Left lung (tissue), 14 donors: ENCODE data around the gene NCR3LG1. TPM values are rescaled to one million over a fixed set of nuclear protein-coding genes. Genes with fewer than 3 reads are reported as not detected.

Experiments used
- ATAC-seq: fragments of 200-7000 bp; cut with Tn5 transposase; one replicate; pipeline ENCODE4 v1.9.1; 2020; ENCODE audit warnings: moderate library complexity
- DNase-seq, 4 donors: peaks; one replicate each; pipeline ENCODE4 v3.0.0-alpha.2; 2013 to 2020
- H3K27ac ChIP-seq, 2 donors: fragments of 200-600 bp; sonication (generic) in 1 of 2; one replicate each; pipeline versions ENCODE4 v1.5.0 to v1.8.0; 2020 to 2021
- H3K27me3 ChIP-seq, 2 donors: fragments of 200-600 bp; sonication (generic) in 1 of 2; one replicate each; pipeline versions ENCODE4 v1.5.0 to v1.8.0; 2020 to 2021
- H3K36me3 ChIP-seq, 2 donors: fragments of 200-600 bp; sonication (generic) in 1 of 2; one replicate each; pipeline versions ENCODE4 v1.5.0 to v1.8.0; 2020 to 2021
- H3K4me1 ChIP-seq, 2 donors: fragments of 200-600 bp; one replicate each; pipeline ENCODE4 v1.8.0; 2021
- H3K4me3 ChIP-seq, 2 donors: fragments of 200-600 bp; sonication (generic) in 1 of 2; one replicate each; pipeline versions ENCODE4 v1.5.0 to v1.8.0; 2020 to 2021; ENCODE audit warnings: mild to moderate bottlenecking in 1 of 2
- H3K9me3 ChIP-seq, 2 donors: fragments of 200-600 bp; sonication (generic) in 1 of 2; one replicate each; pipeline versions ENCODE4 v1.5.0 to v1.8.0; 2020 to 2021
- CTCF ChIP-seq, 2 donors: fragments of 200-600 bp; sonication (generic) in 1 of 2; IDR thresholded peaks; one replicate each; pipeline versions ENCODE4 v1.5.0 to v1.8.0; 2021; ENCODE audit warnings: antibody characterized with exemption in 2 of 2
- intact Hi-C, 2 donors: fragments of 100-400 bp; cut with DNase I; formaldehyde crosslinking; loops; one replicate each; pipeline versions ENCODE4 v1.11.2 to v1.14.2; 2022
- long read RNA-seq, 12 donors: library from polyadenylated mRNA in 2 of 12; unstranded in 2 of 12; transcript quantifications; one replicate each; pipeline ENCODE4 v2.0.0 and lab custom pipeline, GENCODE V29; 2019 to 2026
- polyA plus RNA-seq, 6 donors: library from polyadenylated mRNA; unstranded; fragments of 120-200 nt; gene quantifications; one replicate each; pipeline ENCODE4 v1.2.1, GENCODE V29; 2013; ENCODE audit not compliant: insufficient read length in 6 of 6
- total RNA-seq, 2 donors: library from RNA; stranded (reverse); fragmentation: NEBNext Ultra II Directional; extraction: Animal tissue kit (Norgen Biotek cat#: 25700); gene quantifications; one replicate each; pipeline ENCODE4 v1.2.1, GENCODE V29; 2021
- donor health status: DM: no; HTN: yes; CAD: no.
- donor health status: DM: no; HTN: no; CAD: no.

The NCR3LG1 gene
- total RNA-seq (1 to 10 TPM; 4.3 to 9.8 TPM), polyA plus RNA-seq (under 1 TPM; 0.63 to 0.89 (median 0.81) TPM)
- long read RNA-seq, donor 1, result 0 reads
- long read RNA-seq, donor 2, result 0 reads
- long read RNA-seq, donor 3, result 0 reads
- long read RNA-seq, donor 4, result 0 reads
- long read RNA-seq, donor 5, result 0 reads
- long read RNA-seq, donor 6, result 0 reads
- long read RNA-seq, donor 7, result 0 reads
- long read RNA-seq, donor 8, result 0 reads
- long read RNA-seq, donor 9, result 0 reads
- long read RNA-seq, donor 10, result 0 reads
- long read RNA-seq, donor 11, result 0 reads
- long read RNA-seq, donor 12, result 0 reads

DNA sequence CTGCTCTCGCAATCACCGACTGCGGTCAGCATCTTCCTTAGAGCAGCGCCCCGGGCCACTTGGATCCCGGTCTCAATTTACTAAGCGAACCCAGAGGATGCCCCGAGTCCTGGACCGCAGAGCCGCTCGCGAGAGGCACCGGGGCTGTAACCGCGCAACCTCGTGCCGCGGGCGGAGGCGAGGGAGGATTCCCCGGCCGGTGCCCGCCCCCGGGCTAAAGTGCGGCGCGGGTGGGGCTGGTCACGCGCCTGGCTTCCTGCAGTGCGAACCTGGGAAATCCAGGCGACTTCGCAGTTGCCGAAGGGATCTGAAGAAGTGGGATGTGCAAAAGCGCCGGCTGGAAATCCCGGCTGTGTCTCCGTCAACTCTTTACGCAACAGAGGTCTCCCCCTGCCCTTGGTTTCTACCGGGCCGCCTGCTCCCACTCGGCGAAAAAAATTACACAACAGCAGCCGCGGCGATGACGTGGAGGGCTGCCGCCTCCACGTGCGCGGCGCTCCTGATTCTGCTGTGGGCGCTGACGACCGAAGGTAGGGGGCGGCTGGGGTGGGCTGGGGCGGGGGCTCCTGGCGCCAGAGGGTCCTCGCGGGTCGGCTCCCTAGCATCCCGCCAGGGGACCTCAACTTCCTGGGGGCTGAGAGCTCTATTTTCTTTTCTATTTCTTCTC, at the start of gene NCR3LG1:
Gene NCR3LG1, plus strand, starts transcription at position 291 of the 667 bp plus-strand sequence. Its CDS starts 170 bp downstream, at position 461.
- H3K4me1 ChIP-seq, result peaks cover 9 to 29% of the 10 kb centered on the region in 2 donors
- intact Hi-C loops, result no loop called here
- peaks cover 0 to 4% of the 10 kb centered on the region in 2 donors for H3K36me3 ChIP-seq
- ATAC-seq (peak; percentile 63), DNase-seq (peak; percentile 20 to 92 (median 73))
- H3K27ac ChIP-seq, result peak within 1 kb of the TSS; percentile 56 to 77
- peak within 1 kb of the TSS; percentile 61 to 73 for H3K4me3 ChIP-seq
- H3K9me3 ChIP-seq, result no peaks in the 10 kb centered on the region
- TF ChIP-seq CTCF (IDR thresholded peaks at IDR 0.05), result no peak
- no peaks in the 10 kb centered on the region for H3K27me3 ChIP-seq

DNA sequence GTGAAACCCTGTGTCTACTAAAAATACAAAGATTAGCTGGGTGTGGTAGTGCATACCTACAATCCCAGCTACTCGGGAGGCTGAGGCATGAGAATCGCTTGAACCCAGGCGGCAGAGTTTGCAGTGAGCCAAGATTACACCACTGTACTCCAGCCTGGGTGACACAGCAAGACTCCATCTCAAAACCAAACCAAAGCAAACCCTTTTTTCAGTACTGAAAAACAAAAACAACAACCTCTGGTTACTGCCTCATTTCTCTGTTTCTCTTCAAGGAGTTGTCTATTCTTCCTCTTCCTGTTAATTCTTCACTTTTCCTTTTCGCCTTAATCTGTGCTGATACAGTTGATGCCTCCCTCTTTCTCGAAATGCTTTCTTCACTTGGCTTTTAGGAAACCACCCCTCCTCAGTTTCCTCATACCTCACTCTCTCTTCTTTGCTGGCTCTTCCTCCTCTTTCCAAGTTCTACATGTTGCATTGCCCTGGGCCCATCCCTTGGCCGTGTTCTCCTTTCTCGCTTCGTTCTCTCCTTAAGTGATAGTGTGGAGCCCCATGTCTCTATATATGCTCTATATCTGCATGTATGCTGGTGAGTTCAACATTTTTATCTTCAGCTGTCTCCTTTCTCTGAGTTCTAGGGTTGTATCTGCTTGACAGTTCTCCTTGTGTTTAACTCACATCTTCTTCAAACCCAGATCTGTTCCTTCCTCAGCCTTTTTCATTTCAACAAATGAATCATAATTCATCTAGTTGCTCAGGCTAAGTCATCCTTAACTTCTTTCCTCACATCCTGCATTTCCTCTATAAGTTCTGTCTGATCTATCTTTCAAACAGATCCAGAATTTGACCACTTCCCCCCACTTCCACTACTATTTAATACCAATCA, 38.0 kb upstream of the NCR3LG1 start:
- Histone ChIP-seq H3K4me1 (no peaks in the 10 kb centered on the region), H3K4me3 (no peak overlapping the region), H3K27me3 (no peaks in the 10 kb centered on the region), H3K27ac (peak overlapping the region in 1 of 2 donors; percentile 68), H3K36me3 (peaks cover 0 to 71% of the 10 kb centered on the region in 2 donors), H3K9me3 (no peaks in the 10 kb centered on the region)
- intact Hi-C loops, result no loop called here
- no peak for TF ChIP-seq CTCF (IDR thresholded peaks at IDR 0.05)
- ATAC-seq, result no peak
- DNase-seq, result no peak

DNA sequence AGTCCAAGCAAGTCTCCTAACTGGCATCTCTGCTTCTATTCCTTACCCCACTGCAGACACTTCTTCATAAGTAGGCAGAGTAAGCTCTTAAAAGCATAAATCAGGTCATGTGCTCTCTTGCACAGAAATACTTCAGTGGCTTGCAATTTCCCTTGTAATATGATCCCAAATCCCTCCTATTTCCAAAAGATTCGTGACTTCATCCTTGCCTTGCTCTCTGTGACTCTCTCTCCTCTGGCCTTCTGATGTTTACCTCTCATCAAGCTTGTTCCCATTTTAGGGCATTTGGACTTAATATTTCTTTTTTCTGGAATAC, 37.4 kb upstream of the NCR3LG1 start:
- H3K9me3 ChIP-seq, result no peaks in the 10 kb centered on the region
- peaks cover 0 to 66% of the 10 kb centered on the region in 2 donors for H3K36me3 ChIP-seq
- no peaks in the 10 kb centered on the region for H3K27me3 ChIP-seq
- ATAC-seq (peak; percentile 94), DNase-seq (peak in 2 of 4 donors; percentile 1 to 47)
- intact Hi-C loops, result no loop called here
- no peak for TF ChIP-seq CTCF (IDR thresholded peaks at IDR 0.05)
- no peak overlapping the region for H3K4me3 ChIP-seq
- H3K4me1 ChIP-seq, result no peaks in the 10 kb centered on the region
- peak overlapping the region in 1 of 2 donors; percentile 68 for H3K27ac ChIP-seq

DNA sequence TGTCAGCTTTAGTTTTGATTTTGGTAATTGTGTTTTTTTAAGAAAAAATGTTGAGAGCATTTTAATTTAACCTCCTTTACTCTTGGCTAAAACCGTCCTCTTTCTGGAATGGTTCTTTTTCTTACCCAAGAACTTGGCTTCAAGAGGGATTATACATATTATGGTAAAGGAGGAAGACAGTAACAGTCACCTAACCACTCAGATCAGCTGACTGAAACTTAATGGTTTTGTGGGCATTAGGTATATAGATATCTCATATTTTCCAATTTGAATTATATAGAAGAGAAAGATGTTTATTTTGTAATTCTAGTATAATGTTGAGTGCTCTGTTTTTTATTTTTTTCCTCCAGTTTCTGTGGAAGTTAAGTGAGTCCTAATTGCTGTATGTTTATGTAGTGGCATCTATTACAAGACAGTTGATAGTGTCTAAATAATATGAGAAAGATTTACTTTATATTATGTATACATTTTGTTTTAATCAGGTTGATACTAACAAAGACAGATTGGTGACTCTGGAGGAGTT, 36.6 kb upstream of the NCR3LG1 start:
- intact Hi-C loops, result no loop called here
- Histone ChIP-seq H3K27ac (no peak overlapping the region), H3K9me3 (no peaks in the 10 kb centered on the region), H3K4me3 (no peak overlapping the region), H3K27me3 (no peaks in the 10 kb centered on the region), H3K36me3 (peaks cover 0 to 58% of the 10 kb centered on the region in 2 donors), H3K4me1 (no peaks in the 10 kb centered on the region)
- TF ChIP-seq CTCF (IDR thresholded peaks at IDR 0.05), result no peak
- DNase-seq (no peak), ATAC-seq (no peak)
